H9 (cell line): ENCODE data around the gene PPL. TPM values are rescaled to one million over a fixed set of nuclear protein-coding genes. Genes with fewer than 3 reads are reported as not detected.
A peak's percentile ranks its signal among the peaks of the same experiment; 100 is the strongest.

Experiments
- DNase-seq: peaks from one replicate; pipeline ENCODE4 v3.0.0-alpha.2; 2017
- H2AFZ ChIP-seq: one replicate; pipeline ENCODE4 v1.6.1; 2013; ENCODE audit warnings: mild to moderate bottlenecking, low read length, control low read depth, moderate library complexity
- H2AK5ac ChIP-seq: 2 replicates; pipeline ENCODE4 v1.6.1; 2013; ENCODE audit warnings: low read length, control low read depth, mixed read lengths; ENCODE audit not compliant: insufficient read length
- H2BK120ac ChIP-seq: one replicate; pipeline ENCODE4 v1.6.1; 2013; ENCODE audit warnings: low read depth, mild to moderate bottlenecking, low read length, control low read depth, inconsistent platforms; ENCODE audit not compliant: poor library complexity, severe bottlenecking
- H2BK12ac ChIP-seq: 2 replicates; pipeline ENCODE4 v1.6.1; 2013; ENCODE audit warnings: low read length, control low read depth, mixed read lengths, low read depth; ENCODE audit not compliant: insufficient read length
- H2BK15ac ChIP-seq: 2 replicates; pipeline ENCODE4 v1.6.1; 2013; ENCODE audit warnings: low read depth, low read length, control low read depth
- H2BK20ac ChIP-seq: one replicate; pipeline ENCODE4 v1.6.1; 2013; ENCODE audit warnings: low read depth, mild to moderate bottlenecking, low read length, control low read depth, inconsistent platforms; ENCODE audit not compliant: poor library complexity, severe bottlenecking
- H2BK5ac ChIP-seq: 2 replicates; pipeline ENCODE4 v1.6.1; 2013; ENCODE audit warnings: low read length, control low read depth, mixed read lengths; ENCODE audit not compliant: insufficient read length
- H3K14ac ChIP-seq: 2 replicates; pipeline ENCODE4 v1.6.1; 2013; ENCODE audit warnings: low read length, control low read depth; ENCODE audit not compliant: insufficient read depth
- H3K18ac ChIP-seq: 2 replicates; pipeline ENCODE4 v1.6.1; 2013; ENCODE audit warnings: low read depth, mild to moderate bottlenecking, mixed read lengths, low read length, control low read depth; ENCODE audit not compliant: insufficient read length
- H3K23ac ChIP-seq: 2 replicates; pipeline ENCODE4 v1.6.1; 2013; ENCODE audit warnings: low read length, control low read depth, mixed read lengths, low read depth; ENCODE audit not compliant: insufficient read length
- H3K23me2 ChIP-seq: 2 replicates; pipeline ENCODE4 v1.6.1; 2013; ENCODE audit warnings: low read depth, mild to moderate bottlenecking, mixed read lengths, low read length, control low read depth; ENCODE audit not compliant: insufficient read length, poor library complexity, severe bottlenecking
- H3K27ac ChIP-seq: 2 replicates; pipeline ENCODE4 v1.5.1; 2013; ENCODE audit warnings: low read length, control low read depth, mixed read lengths, low read depth; ENCODE audit not compliant: insufficient read length
- H3K27me3 ChIP-seq: 2 replicates; pipeline ENCODE4 v1.6.1; 2013; ENCODE audit warnings: low read length, control low read depth, inconsistent platforms; ENCODE audit not compliant: insufficient read depth
- H3K4ac ChIP-seq: 2 replicates; pipeline ENCODE4 v1.6.1; 2013; ENCODE audit warnings: low read depth, mild to moderate bottlenecking, control low read depth, inconsistent platforms, low read length, moderate library complexity
- H3K4me1 ChIP-seq: 2 replicates; pipeline ENCODE4 v1.6.1; 2013; ENCODE audit warnings: low read length, control low read depth, inconsistent platforms; ENCODE audit not compliant: insufficient read depth
- H3K4me2 ChIP-seq: 2 replicates; pipeline ENCODE4 v1.6.1; 2013; ENCODE audit warnings: low read length, control low read depth, mixed read lengths; ENCODE audit not compliant: insufficient read length, insufficient read depth
- H3K56ac ChIP-seq: 2 replicates; pipeline ENCODE4 v1.6.1; 2013; ENCODE audit warnings: low read depth, mild to moderate bottlenecking, mixed read lengths, low read length, control low read depth; ENCODE audit not compliant: insufficient read length
- H3K79me1 ChIP-seq: 2 replicates; pipeline ENCODE4 v1.6.1; 2013; ENCODE audit warnings: low read depth, mild to moderate bottlenecking, moderate library complexity, low read length, control low read depth, inconsistent platforms; ENCODE audit not compliant: insufficient read depth, poor library complexity, severe bottlenecking
- H3K79me2 ChIP-seq: 2 replicates; pipeline ENCODE4 v1.6.1; 2013; ENCODE audit warnings: low read length, control low read depth, inconsistent platforms; ENCODE audit not compliant: insufficient read depth
- H3K9ac ChIP-seq: 2 replicates; pipeline ENCODE4 v1.6.1; 2013; ENCODE audit warnings: low read length, control low read depth, mixed read lengths; ENCODE audit not compliant: insufficient read length; ENCODE audit errors: extremely low read depth
- H3K9me3 ChIP-seq: one replicate; pipeline ENCODE4 v1.6.1; 2013; ENCODE audit warnings: low read depth, low read length, inconsistent platforms; ENCODE audit not compliant: control insufficient read depth
- H3T11ph ChIP-seq: one replicate; pipeline ENCODE4 v1.6.1; 2013; ENCODE audit warnings: mild to moderate bottlenecking, low read length, control low read depth, inconsistent platforms
- H4K20me1 ChIP-seq: one replicate; pipeline ENCODE4 v1.6.1; 2013; ENCODE audit not compliant: control insufficient read depth, insufficient read length, insufficient read depth
- H4K5ac ChIP-seq: 2 replicates; pipeline ENCODE4 v1.6.1; 2013; ENCODE audit warnings: low read depth, mild to moderate bottlenecking, mixed read lengths, low read length, control low read depth; ENCODE audit not compliant: insufficient read length
- H4K8ac ChIP-seq: replicated peaks from 2 replicates; pipeline ENCODE4 v1.6.1; 2013; ENCODE audit warnings: low read length, control low read depth, mixed read lengths, low read depth; ENCODE audit not compliant: insufficient read length
- H4K91ac ChIP-seq: 2 replicates; pipeline ENCODE4 v1.6.1; 2013; ENCODE audit warnings: low read depth, mild to moderate bottlenecking, moderate library complexity, mixed read lengths, low read length, control low read depth; ENCODE audit not compliant: insufficient read length
- H3K27ac Mint-ChIP-seq, 3 experiments: 2 replicates in 2 of 3; 3 replicates in 1 of 3; pipeline ENCODE4 v1.8.0; 2020 to 2021; ENCODE audit warnings: mixed read lengths in 3 of 3, mild to moderate bottlenecking in 1 of 3, moderate library complexity in 1 of 3
- H3K27me3 Mint-ChIP-seq: 2 replicates; pipeline ENCODE4 v1.8.0; 2021; ENCODE audit warnings: low read depth, mild to moderate bottlenecking, moderate library complexity, mixed read lengths
- H3K36me3 Mint-ChIP-seq, 3 experiments: 2 replicates in 2 of 3; 3 replicates in 1 of 3; pipeline ENCODE4 v1.8.0; 2020 to 2021; ENCODE audit warnings: low read depth in 3 of 3, mixed read lengths in 3 of 3; ENCODE audit not compliant: insufficient read depth in 1 of 3
- H3K4me1 Mint-ChIP-seq, 2 experiments: 2 replicates each; pipeline ENCODE4 v1.8.0; 2020; ENCODE audit warnings: mixed read lengths in 2 of 2
- H3K4me3 Mint-ChIP-seq, 2 experiments: 2 replicates in 1 of 2; 3 replicates in 1 of 2; pipeline ENCODE4 v1.8.0; 2020 to 2021; ENCODE audit warnings: mild to moderate bottlenecking in 2 of 2, mixed read lengths in 2 of 2, moderate library complexity in 1 of 2
- H3K9me3 Mint-ChIP-seq, 2 experiments: 2 replicates in 1 of 2; 3 replicates in 1 of 2; pipeline ENCODE4 v1.8.0; 2020; ENCODE audit warnings: mild to moderate bottlenecking in 2 of 2, mixed read lengths in 2 of 2, moderate library complexity in 1 of 2
- CTCF ChIP-seq: fragments of 200-600 bp; sonication (generic); conservative IDR thresholded peaks from 3 replicates; pipeline ENCODE4 v1.8.0; 2021; ENCODE audit warnings: antibody characterized with exemption, mild to moderate bottlenecking
- WGBS: extraction: QIAGEN DNeasy Blood & Tissue Kit; methylation state at CpG from one replicate; pipeline ENCODE4 v1.1.7; 2013; ENCODE audit warnings: missing lambda C conversion rate, low lambda C conversion rate, mixed read lengths; ENCODE audit not compliant: insufficient read length; ENCODE audit errors: extremely low coverage; 5-methylcytosine and 5-hydroxymethylcytosine counted together
- total RNA-seq: library from RNA; stranded (reverse); gene quantifications from 2 replicates; pipeline ENCODE4 v1.2.1, GENCODE V29; 2021

Gene PPL
- total RNA-seq, 1 experiment from 2014 or later = 29.2 TPM

DNA sequence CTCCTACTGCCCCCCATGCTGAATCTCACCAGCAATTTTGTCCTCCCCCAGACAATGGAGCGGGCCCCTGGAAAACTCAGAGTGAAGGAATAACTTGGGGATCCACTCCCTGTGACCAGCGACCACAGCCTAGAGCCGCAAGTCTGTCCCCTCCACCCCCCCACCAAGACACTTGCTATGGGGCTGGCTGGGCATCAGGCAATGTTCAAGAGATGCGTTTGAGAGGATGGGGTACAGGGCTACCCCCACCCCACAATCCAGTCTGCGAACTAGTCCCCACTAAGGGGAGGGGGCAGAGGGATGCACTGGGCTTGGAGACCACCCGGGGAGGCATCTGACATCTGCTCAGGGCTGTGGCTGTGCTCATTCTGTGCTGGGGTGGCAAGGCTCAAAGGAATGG lies 2.4 kb downstream of the PPL start:
- Mint-ChIP-seq H3K4me3 (peak overlapping the region; percentile 33 to 66; a peak in 2 of 5 replicates), H3K4me1 (peaks cover 8 to 14% of the 10 kb centered on the region in 2 experiments), H3K27me3 (0 out of 2 replicates have a peak, but pooled peaks cover 2% of the 10 kb centered on the region), H3K36me3 (peaks cover 0 to 10% (median 5%) of the 10 kb centered on the region in 3 experiments; a peak in 2 of 7 replicates), H3K9me3 (no peaks in the 10 kb centered on the region), H3K27ac (no peak overlapping the region; a peak in 2 of 7 replicates)
- no peak for DNase-seq
- no peak for TF ChIP-seq CTCF
- no peak overlapping the region for H4K5ac ChIP-seq
- no peak overlapping the region for H4K91ac ChIP-seq
- H3K23ac ChIP-seq = no peak overlapping the region
- H2BK5ac ChIP-seq = no peak overlapping the region
- peaks cover 8% of the 10 kb centered on the region for H3K23me2 ChIP-seq
- no peak overlapping the region for H3T11ph ChIP-seq
- H3K79me1 ChIP-seq = no peaks in the 10 kb centered on the region
- no peaks in the 10 kb centered on the region for H3K79me2 ChIP-seq
- no peak overlapping the region for H2BK15ac ChIP-seq
- H3K27me3 ChIP-seq = no peaks in the 10 kb centered on the region
- no peak overlapping the region for H2BK12ac ChIP-seq
- H3K9ac ChIP-seq = no peak overlapping the region
- H3K56ac ChIP-seq = no peak overlapping the region
- no peak overlapping the region for H2BK20ac ChIP-seq
- no peak overlapping the region for H3K14ac ChIP-seq
- H2AFZ ChIP-seq = no peak overlapping the region
- H4K20me1 ChIP-seq = no peaks in the 10 kb centered on the region
- H3K9me3 ChIP-seq = no peaks in the 10 kb centered on the region
- H3K4ac ChIP-seq = no peak overlapping the region
- H3K4me1 ChIP-seq = no peaks in the 10 kb centered on the region; the same call in 1 of the 2 replicates
- H3K4me2 ChIP-seq = no peak overlapping the region
- no peak overlapping the region for H2BK120ac ChIP-seq
- no peak overlapping the region for H4K8ac ChIP-seq
- H2AK5ac ChIP-seq = no peak overlapping the region
- no CpG with 5 or more reads among the region's 6 CpGs for WGBS
- no peak overlapping the region for H3K18ac ChIP-seq
- no peak overlapping the region for H3K27ac ChIP-seq
